SK-N-SH treated with all-trans-retinoic acid at 6 μM for 48 hours (cell line): ENCODE data around the gene DNAH7.

Experiments
- ATAC-seq: fragments of 200-7000 bp; cut with Tn5 transposase; 3 replicates; pipeline ENCODE4 v1.9.1; 2020; ENCODE audit warnings: mild to moderate bottlenecking, moderate library complexity
- BACH2 ChIP-seq: fragments of 250-450 bp; sonication (Bioruptor Pico); IDR thresholded peaks from 2 replicates; pipeline ENCODE4 v1.9.0; 2021; ENCODE audit warnings: mild to moderate bottlenecking, borderline replicate concordance
- CSDC2 ChIP-seq: fragments of 250-450 bp; sonication (Bioruptor Pico); IDR thresholded peaks from 2 replicates; pipeline ENCODE4 v1.5.0; 2020; ENCODE audit warnings: mild to moderate bottlenecking, moderate library complexity
- ESRRG ChIP-seq: fragments of 250-450 bp; sonication (Bioruptor Pico); IDR thresholded peaks from 2 replicates; pipeline ENCODE4 v1.6.1; 2021; ENCODE audit warnings: mild to moderate bottlenecking
- GLIS3 ChIP-seq: fragments of 250-450 bp; sonication (Bioruptor Pico); IDR thresholded peaks from 2 replicates; pipeline ENCODE4 v1.5.0; 2020; ENCODE audit warnings: mild to moderate bottlenecking, moderate library complexity
- ISL1 ChIP-seq: fragments of 250-450 bp; sonication (Bioruptor Pico); IDR thresholded peaks from 2 replicates; pipeline ENCODE4 v2.1.2; 2022; ENCODE audit warnings: mild to moderate bottlenecking, moderate library complexity
- OSR1 ChIP-seq: fragments of 250-450 bp; sonication (Bioruptor Pico); IDR thresholded peaks from 2 replicates; pipeline ENCODE4 v1.8.0; 2022; ENCODE audit warnings: moderate library complexity, mild to moderate bottlenecking, inconsistent platforms
- PPARA ChIP-seq: fragments of 250-450 bp; sonication (Bioruptor Pico); IDR thresholded peaks from 2 replicates; pipeline ENCODE4 v1.5.0; 2020; ENCODE audit warnings: mild to moderate bottlenecking, borderline replicate concordance
- RARB ChIP-seq: fragments of 250-450 bp; sonication (Bioruptor Pico); IDR thresholded peaks from 2 replicates; pipeline ENCODE4 v1.8.0; 2021; ENCODE audit warnings: mild to moderate bottlenecking, moderate library complexity
- SNAI2 ChIP-seq: fragments of 250-450 bp; sonication (Bioruptor Pico); IDR thresholded peaks from 2 replicates; pipeline ENCODE4 v1.5.0; 2020; ENCODE audit warnings: mild to moderate bottlenecking, moderate library complexity
- TCF4 ChIP-seq: fragments of 250-450 bp; sonication (Bioruptor Pico); IDR thresholded peaks from 2 replicates; pipeline ENCODE4 v1.8.0; 2021; ENCODE audit warnings: mild to moderate bottlenecking, moderate library complexity, borderline replicate concordance
- TOX ChIP-seq: fragments of 250-450 bp; sonication (Bioruptor Pico); IDR thresholded peaks from 2 replicates; pipeline ENCODE4 v1.8.0; 2021; ENCODE audit warnings: mild to moderate bottlenecking, moderate library complexity, borderline replicate concordance
- TSHZ2 ChIP-seq: fragments of 250-450 bp; sonication (Bioruptor Pico); IDR thresholded peaks from 2 replicates; pipeline ENCODE4 v1.5.0; 2020; ENCODE audit warnings: mild to moderate bottlenecking, moderate library complexity
- ZNF565 ChIP-seq: fragments of 450-650 bp; formaldehyde crosslinking; conservative IDR thresholded peaks from 2 replicates; pipeline ENCODE4 v1.5.0; 2020; ENCODE audit warnings: low read depth, mild to moderate bottlenecking, moderate library complexity
- ZNF70 ChIP-seq: fragments of 450-650 bp; formaldehyde crosslinking; IDR thresholded peaks from 2 replicates; pipeline ENCODE4 v1.5.0; 2020; ENCODE audit warnings: mild to moderate bottlenecking, moderate library complexity
- ZNF8 ChIP-seq: fragments of 450-650 bp; formaldehyde crosslinking; IDR thresholded peaks from 2 replicates; pipeline ENCODE4 v1.5.0; 2020; ENCODE audit warnings: mild to moderate bottlenecking, moderate library complexity
- TF ChIP-seq, protein P1 (sequence below): fragments of 250-450 bp; sonication (Bioruptor Pico); IDR thresholded peaks from 2 replicates; pipeline ENCODE4 v1.8.0; 2020; ENCODE audit warnings: mild to moderate bottlenecking, moderate library complexity, borderline replicate concordance
- TF ChIP-seq, protein P2 (sequence below): fragments of 250-450 bp; sonication (Bioruptor Pico); IDR thresholded peaks from 2 replicates; pipeline ENCODE4 v1.5.1; 2020; ENCODE audit warnings: low read depth, mild to moderate bottlenecking, moderate library complexity
- TF ChIP-seq, protein P3 (sequence below): fragments of 250-450 bp; sonication (Bioruptor Pico); IDR thresholded peaks from 2 replicates; pipeline ENCODE4 v1.5.1; 2021; ENCODE audit warnings: mild to moderate bottlenecking, moderate library complexity
- TF ChIP-seq, protein P4 (sequence below): fragments of 250-450 bp; sonication (Bioruptor Pico); IDR thresholded peaks from 2 replicates; pipeline ENCODE4 v1.8.0; 2021; ENCODE audit warnings: low read depth, mild to moderate bottlenecking, moderate library complexity, borderline replicate concordance

DNAH7 gene

DNA sequence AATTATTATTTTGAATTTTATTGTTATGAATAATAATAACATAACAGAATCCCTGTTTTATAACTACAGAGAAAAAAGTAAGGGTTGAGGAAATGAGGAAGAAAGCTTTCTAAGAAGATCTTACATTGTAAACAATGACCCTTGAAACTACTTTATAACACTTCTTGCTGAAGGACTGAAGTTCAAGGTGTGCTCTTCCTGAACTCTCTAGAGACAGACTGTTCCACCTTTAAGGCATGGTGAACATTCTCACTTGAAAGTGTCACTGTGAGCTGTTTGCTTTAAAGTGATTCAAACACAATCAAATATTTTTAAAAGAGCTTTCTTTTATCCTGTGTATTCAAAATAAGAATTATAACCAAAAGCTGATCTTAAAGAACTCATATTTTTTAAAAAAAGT, 131.5 kb downstream of the DNAH7 start (continued):
- TF ChIP-seq OSR1 (CRISPR knock-in tag) (no peak), ESRRG (no peak), ZNF70 (CRISPR knock-in tag) (no peak)

DNA sequence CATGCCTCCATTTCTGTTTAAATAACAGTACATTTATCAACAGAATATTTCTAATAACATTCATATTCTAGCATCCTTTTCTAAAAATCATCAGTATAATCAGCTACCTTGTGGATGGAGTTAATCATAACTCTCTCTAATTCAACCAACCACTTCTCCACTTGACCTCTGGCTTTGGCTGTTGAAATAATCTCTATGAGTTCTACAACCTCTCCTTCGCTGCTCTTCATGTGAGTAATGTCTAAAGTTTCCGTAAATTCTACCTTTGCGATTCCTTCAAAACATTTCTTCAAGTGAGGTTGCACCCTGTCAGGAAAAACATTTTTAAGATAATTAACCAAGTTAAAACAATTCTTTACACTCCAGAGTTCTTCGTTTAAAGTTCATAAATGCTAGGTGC, 134.2 kb downstream of the DNAH7 start:
- no peak for ATAC-seq
- TF ChIP-seq PPARA (no peak), CSDC2 (CRISPR knock-in tag) (no peak), ESRRG (no peak)

DNA sequence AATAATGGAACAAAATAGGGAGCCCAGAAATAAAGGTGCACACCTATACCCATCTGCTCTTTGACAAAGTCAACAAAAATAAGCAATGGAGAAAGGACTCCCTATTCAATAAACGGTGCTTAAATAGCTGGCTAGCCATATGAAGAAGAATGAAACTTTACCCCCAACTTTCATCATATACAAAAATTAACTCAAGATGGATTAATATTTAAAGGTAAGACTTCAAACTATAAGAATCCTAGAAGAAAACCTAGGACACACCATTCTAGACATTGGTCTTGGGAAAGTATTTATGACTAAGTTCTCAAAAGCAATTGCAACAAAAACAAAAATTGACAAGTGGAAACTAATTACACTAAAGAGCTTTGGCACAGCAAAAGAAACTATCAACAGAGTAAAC, 139.1 kb downstream of the DNAH7 start:
- TF ChIP-seq ZNF70 (CRISPR knock-in tag) (no peak), TSHZ2 (CRISPR knock-in tag) (no peak), GLIS3 (no peak), RARB (CRISPR knock-in tag) (no peak), TCF4 (no peak), TOX (CRISPR knock-in tag) (no peak), OSR1 (CRISPR knock-in tag) (no peak), BACH2 (no peak), ZNF565 (CRISPR knock-in tag) (no peak), ISL1 (no peak), SNAI2 (CRISPR knock-in tag) (no peak)
- TF ChIP-seq, protein P1, sequence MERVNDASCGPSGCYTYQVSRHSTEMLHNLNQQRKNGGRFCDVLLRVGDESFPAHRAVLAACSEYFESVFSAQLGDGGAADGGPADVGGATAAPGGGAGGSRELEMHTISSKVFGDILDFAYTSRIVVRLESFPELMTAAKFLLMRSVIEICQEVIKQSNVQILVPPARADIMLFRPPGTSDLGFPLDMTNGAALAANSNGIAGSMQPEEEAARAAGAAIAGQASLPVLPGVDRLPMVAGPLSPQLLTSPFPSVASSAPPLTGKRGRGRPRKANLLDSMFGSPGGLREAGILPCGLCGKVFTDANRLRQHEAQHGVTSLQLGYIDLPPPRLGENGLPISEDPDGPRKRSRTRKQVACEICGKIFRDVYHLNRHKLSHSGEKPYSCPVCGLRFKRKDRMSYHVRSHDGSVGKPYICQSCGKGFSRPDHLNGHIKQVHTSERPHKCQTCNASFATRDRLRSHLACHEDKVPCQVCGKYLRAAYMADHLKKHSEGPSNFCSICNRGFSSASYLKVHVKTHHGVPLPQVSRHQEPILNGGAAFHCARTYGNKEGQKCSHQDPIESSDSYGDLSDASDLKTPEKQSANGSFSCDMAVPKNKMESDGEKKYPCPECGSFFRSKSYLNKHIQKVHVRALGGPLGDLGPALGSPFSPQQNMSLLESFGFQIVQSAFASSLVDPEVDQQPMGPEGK: no peak
- TF ChIP-seq, protein P2, sequence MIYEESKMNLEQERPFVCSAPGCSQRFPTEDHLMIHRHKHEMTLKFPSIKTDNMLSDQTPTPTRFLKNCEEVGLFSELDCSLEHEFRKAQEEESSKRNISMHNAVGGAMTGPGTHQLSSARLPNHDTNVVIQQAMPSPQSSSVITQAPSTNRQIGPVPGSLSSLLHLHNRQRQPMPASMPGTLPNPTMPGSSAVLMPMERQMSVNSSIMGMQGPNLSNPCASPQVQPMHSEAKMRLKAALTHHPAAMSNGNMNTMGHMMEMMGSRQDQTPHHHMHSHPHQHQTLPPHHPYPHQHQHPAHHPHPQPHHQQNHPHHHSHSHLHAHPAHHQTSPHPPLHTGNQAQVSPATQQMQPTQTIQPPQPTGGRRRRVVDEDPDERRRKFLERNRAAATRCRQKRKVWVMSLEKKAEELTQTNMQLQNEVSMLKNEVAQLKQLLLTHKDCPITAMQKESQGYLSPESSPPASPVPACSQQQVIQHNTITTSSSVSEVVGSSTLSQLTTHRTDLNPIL (CRISPR knock-in tag): no peak
- TF ChIP-seq, protein P3, sequence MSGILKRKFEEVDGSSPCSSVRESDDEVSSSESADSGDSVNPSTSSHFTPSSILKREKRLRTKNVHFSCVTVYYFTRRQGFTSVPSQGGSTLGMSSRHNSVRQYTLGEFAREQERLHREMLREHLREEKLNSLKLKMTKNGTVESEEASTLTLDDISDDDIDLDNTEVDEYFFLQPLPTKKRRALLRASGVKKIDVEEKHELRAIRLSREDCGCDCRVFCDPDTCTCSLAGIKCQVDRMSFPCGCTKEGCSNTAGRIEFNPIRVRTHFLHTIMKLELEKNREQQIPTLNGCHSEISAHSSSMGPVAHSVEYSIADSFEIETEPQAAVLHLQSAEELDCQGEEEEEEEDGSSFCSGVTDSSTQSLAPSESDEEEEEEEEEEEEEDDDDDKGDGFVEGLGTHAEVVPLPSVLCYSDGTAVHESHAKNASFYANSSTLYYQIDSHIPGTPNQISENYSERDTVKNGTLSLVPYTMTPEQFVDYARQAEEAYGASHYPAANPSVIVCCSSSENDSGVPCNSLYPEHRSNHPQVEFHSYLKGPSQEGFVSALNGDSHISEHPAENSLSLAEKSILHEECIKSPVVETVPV: no peak
- TF ChIP-seq, protein P4, sequence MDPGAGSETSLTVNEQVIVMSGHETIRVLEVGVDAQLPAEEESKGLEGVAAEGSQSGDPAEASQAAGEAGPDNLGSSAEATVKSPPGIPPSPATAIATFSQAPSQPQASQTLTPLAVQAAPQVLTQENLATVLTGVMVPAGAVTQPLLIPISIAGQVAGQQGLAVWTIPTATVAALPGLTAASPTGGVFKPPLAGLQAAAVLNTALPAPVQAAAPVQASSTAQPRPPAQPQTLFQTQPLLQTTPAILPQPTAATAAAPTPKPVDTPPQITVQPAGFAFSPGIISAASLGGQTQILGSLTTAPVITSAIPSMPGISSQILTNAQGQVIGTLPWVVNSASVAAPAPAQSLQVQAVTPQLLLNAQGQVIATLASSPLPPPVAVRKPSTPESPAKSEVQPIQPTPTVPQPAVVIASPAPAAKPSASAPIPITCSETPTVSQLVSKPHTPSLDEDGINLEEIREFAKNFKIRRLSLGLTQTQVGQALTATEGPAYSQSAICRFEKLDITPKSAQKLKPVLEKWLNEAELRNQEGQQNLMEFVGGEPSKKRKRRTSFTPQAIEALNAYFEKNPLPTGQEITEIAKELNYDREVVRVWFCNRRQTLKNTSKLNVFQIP (CRISPR knock-in tag): no peak
- ATAC-seq: no peak

DNA sequence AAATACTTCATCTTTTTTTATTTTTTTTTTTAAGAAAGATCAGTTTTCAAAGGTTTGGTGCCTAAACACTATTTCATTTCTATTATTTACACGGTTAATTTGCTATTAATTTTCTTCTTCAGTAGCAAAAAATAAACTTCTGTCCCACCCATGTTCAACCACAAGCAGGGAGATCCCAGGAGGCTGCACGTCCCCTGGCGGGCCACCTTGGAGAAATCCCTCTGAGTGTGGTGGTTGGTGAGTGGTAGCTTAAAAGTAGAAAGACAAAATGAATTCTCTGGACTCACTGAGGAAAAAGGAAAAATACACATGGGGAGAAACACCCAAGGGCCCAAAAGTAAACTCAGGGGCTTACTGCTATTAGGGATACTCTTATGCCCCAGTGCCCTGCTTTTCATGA, 143.5 kb downstream of the DNAH7 start:
- no peak for ATAC-seq
- TF ChIP-seq PPARA (no peak), OSR1 (CRISPR knock-in tag) (no peak), SNAI2 (CRISPR knock-in tag) (no peak), ISL1 (no peak), ESRRG (no peak), RARB (CRISPR knock-in tag) (no peak), BACH2 (no peak), ZNF70 (CRISPR knock-in tag) (no peak), TOX (CRISPR knock-in tag) (no peak), ZNF8 (no peak), GLIS3 (no peak)
- TF ChIP-seq, protein P3: no peak
- TF ChIP-seq, protein P1: no peak
- TF ChIP-seq, protein P2 (CRISPR knock-in tag): no peak
